IPS DF 4.7 (cell line): ENCODE measurements around the gene COL15A1.

Experiments
- DNase-seq: peaks from one replicate; pipeline ENCODE4 v3.0.0-alpha.2; 2013; ENCODE audit warnings: low spot score; ENCODE audit errors: extremely low read depth

Gene COL15A1

DNA sequence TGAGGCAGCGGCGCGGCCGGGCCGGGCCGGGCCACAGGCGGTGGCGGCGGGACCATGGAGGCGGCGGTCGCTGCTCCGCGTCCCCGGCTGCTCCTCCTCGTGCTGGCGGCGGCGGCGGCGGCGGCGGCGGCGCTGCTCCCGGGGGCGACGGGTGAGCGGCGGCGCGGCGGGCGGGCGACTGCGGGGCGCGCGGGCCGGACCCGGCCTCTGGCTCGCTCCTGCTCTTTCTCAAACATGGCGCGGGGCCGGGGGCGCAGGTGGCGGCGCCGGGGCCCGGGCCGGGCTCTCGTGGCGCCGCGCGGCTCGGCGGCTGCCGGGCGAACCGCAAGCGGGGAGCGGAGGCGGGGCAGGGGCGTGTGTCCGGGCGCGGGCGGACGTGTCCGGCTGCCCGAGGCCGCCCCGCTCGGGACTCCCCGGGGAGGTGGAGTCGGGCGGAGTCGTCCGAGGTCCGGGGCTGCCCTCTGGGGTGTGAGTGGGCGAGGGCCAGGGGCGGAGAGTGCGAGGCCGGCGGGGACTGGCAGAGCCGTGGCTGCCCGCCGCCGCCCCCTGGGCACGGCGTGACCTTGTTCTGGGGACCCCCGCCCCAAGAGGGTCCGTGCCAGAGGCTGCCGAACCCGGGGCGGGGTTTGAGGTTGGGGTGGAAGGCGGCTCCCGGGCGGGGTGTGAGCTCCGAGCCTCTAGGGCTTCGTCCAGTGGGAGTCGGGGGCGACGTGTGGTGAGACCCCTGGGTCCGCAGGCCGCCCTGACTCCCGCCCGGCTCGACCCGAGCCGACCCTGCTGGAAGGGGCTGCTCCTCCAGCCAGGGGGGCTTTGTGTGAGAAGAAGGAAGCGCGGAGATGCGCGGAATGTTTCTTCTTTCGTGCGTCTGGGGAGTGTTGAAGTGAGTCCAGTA, 161.7 kb downstream of the COL15A1 start:
- DNase-seq, result no peak

DNA sequence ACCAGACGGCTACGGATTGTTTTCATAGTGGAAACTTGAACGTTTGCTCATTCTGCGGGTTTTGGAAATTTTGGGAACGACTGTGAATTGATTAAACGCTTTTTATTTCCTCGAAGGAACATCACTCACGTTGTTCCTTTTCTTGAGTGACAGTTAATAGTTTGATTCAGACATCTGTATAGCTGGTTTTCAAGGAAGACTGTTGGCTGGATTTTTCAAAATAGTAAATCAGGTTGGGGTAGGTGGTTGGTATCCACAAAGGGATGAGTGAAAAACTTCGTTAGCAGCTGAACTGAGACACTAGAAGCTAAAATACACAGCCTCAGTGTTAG, 162.3 kb downstream of the COL15A1 start:
- no peak for DNase-seq

GRCh38 chr9:99107421-99107820, 163.7 kb downstream of the COL15A1 start:
- no peak for DNase-seq

- DNase-seq, result no peak
These were observed 164.4 kb downstream of the COL15A1 start for GRCh38 chr9:99108131-99108530.

DNA sequence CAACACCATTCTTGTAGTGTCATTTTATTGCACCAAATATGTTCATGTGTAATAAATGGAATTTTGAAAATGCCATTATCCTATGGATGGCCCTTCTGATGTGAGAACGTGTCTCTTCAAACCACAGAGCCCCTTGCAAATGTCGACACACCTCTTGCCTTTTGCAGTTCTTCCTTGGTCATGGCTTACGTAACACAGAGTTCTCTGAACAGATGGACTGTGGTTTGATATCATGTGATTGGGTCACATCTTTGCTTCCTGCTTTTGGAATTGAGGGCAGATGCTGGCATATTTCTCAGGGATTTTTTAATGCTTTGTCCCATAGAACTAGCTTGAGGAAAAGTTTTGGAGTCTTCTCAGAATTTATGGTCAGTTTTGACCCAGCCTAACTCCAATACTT, 165.8 kb downstream of the COL15A1 start:
- DNase-seq, result no peak

GRCh38 chr9:99112750-99113413, 169.2 kb downstream of the COL15A1 start:
- no peak for DNase-seq

GRCh38 chr9:99113414-99114048, 169.8 kb downstream of the COL15A1 start:
- DNase-seq, result no peak

DNA sequence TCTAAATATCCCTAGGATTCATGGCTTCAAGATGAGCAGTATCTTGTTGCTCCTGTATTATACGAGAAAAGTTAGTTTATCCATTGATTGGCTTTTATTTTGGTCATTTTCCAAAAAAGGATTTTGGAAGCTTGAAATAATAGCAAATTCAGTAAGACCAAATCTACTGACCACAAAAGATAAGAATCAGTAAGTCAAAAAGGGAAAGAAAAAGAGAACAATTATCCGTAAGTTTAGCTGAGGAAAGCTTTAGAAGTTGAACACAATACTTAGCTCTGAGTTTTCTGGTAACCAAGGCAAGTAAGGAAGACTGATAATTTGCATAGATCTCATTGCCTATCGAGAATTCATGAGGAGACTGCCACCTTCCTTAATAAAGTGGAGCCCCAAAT, 170.3 kb downstream of the COL15A1 start:
- DNase-seq, result no peak

DNA sequence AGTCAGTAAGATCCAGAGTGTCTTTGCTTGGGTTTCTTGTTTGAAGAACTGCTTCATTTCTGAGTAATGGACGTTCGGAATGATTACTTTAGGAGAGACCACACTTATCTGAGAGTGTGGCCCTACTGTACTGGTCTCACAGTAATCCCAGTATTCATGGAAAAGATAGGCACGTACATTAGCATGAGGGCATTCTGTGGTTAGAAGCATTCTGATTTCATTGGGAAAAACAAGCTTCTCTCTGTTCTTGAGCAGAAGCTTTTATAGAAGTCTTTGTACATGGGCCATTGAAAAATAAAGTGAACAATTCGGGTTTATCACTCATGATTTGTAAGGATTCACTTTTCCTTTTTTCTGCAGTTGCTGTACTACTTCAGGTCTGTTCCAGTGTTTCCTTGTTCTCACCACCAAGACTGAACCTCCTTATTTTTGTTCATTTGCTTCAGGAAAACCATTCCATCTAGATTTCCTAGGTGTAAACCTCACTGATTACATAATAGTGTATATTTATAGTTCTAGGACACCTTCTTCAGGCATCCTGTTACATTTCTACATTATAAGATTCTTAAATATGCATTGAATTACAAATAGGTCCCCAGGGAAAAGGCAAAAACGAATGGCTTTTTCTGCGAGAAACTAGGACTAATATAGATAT, 171.3 kb downstream of the COL15A1 start:
- DNase-seq, result no peak

GRCh38 chr9:99116003-99116411, 172.3 kb downstream of the COL15A1 start:
- no peak for DNase-seq

DNA sequence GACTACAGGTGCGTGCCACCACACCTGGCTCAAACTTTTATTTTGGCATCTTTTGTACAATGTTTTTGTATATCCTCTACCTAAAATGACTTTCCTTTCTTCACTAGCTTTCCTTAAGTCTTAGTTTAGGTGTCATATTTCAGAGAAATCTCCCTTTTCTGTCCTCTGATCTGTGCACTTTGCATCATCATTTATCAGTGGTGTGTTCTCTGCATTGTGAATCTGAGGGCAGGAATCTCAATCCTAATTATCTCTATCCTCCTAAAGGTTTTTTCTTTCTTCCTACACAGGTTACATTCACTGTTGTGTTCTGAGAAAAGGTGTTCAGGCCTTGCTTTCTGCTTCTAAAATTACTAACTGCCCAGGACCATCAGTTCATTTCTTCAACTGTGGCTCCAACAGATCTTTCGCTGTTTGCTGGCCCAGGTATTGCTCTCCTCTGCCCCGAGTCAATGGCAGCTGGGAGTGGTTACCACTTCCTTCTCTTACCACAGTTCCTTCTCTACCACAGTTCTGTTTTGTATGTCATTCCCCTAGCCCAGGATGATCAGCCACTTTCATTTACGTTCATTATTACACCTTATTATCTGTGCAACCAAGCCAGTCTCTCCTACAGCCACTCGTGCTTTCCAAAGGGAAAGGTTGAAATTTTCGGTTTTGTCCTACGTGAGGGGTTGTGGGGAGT, 175.2 kb downstream of the COL15A1 start:
- DNase-seq, result no peak

DNA sequence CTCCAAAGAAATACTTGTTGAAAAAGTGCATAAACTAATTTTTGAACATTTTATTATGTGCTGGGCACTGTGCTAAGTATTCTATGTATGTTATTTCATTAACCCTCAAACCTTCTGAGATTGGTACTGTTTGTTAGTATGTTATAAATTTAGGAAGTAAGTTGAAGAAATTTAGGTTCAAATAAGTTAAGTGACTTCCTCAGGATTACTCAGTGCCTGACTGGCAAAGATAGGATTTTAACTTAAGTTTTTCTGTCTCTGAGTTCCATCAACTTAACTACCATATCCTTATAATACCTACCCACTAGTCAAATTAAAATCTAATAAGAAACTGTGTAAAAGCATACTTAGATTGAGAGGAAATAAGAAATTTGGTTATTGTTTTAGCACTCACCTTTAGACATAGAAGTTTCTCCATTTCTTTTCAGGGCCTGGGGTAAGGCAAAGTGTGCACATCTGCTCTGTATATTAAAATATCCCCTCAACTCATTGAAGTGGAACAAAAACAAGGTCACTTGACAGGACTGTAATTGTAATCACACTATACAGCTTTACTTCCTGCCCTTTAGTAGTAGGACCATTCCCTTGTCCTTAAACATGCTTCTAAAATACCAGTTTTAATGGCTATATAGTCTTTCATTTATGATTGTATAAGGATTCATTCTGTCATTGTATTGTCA, 176.4 kb downstream of the COL15A1 start:
- DNase-seq, result no peak
